ENCODE measurements around the gene KCTD1. TPM values are rescaled to one million over a fixed set of nuclear protein-coding genes. Genes with fewer than 3 reads are reported as not detected.
A peak's percentile ranks its signal among the peaks of the same experiment; 100 is the strongest.

Gene KCTD1
- total and polyA plus RNA-seq, 8 donors = 12.1 to 21.7 (median 16.8) TPM

DNA sequence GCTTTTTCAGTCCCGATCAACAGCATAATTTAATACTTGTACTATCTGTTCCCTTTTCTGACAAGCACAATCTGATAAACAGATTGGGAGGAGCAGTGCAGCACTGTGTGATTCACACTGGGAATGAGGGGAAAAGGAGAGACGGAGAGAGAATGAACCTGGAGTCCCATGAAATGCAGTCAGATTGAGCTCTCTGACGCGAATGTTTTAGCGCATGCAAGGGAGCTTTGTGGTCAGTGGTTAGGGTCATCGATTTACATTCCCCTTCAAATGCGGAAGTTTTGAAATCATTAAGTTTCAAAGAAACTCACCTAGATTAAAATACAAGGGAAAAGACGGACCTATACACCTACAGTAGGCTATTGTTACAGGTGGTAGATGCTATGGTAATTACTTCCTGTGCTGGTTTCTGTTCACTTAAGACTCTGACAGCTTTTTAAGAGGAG lies 99.6 kb downstream of the KCTD1 start:
- DNase-seq = no peak
- TF ChIP-seq, protein P1, sequence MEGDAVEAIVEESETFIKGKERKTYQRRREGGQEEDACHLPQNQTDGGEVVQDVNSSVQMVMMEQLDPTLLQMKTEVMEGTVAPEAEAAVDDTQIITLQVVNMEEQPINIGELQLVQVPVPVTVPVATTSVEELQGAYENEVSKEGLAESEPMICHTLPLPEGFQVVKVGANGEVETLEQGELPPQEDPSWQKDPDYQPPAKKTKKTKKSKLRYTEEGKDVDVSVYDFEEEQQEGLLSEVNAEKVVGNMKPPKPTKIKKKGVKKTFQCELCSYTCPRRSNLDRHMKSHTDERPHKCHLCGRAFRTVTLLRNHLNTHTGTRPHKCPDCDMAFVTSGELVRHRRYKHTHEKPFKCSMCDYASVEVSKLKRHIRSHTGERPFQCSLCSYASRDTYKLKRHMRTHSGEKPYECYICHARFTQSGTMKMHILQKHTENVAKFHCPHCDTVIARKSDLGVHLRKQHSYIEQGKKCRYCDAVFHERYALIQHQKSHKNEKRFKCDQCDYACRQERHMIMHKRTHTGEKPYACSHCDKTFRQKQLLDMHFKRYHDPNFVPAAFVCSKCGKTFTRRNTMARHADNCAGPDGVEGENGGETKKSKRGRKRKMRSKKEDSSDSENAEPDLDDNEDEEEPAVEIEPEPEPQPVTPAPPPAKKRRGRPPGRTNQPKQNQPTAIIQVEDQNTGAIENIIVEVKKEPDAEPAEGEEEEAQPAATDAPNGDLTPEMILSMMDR (IDR thresholded peaks at IDR 0.05) = no peak
- no peaks in the 10 kb centered on the region for H3K9me3 ChIP-seq

DNA sequence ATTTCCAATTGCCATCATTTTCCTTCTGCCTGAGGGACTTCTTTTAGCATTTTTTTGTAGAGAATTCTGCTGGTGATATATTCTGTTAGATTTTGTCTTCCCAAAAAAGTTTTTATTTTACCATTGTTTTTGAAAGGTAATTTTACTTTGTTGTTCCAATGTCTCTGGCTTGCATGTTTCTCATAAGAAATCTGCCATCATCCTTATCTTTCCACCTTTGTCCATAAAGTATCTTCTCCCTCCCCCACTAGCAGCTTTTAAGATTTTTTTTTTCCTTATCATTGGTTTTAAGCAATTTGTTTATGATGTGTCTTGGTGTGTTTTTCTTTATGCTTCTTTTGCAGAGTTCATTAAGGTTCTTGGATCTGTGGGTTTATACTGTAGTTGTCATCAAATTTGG lies 104.5 kb downstream of the KCTD1 start:
- DNase-seq (no peak), ATAC-seq (no peak)
- Histone ChIP-seq H3K4me1 (no peaks in the 10 kb centered on the region), H3K27me3 (no peaks in the 10 kb centered on the region), H3K27ac (no peak overlapping the region), H3K9me3 (no peaks in the 10 kb centered on the region), H3K36me3 (no peaks in the 10 kb centered on the region), H3K4me3 (no peak overlapping the region)
- TF ChIP-seq, protein P1 (IDR thresholded peaks at IDR 0.05) = no peak
- intact Hi-C loops (cut with DNase I) = no loop called here

More for the DNA sequence above, 99.6 kb downstream of the KCTD1 start:
- Histone ChIP-seq H3K27ac (no peak overlapping the region), H3K27me3 (no peaks in the 10 kb centered on the region), H3K4me1 (no peaks in the 10 kb centered on the region), H3K36me3 (no peaks in the 10 kb centered on the region), H3K4me3 (no peak overlapping the region)
- no peak for ATAC-seq
- intact Hi-C loops (cut with DNase I) = no loop called here

DNA sequence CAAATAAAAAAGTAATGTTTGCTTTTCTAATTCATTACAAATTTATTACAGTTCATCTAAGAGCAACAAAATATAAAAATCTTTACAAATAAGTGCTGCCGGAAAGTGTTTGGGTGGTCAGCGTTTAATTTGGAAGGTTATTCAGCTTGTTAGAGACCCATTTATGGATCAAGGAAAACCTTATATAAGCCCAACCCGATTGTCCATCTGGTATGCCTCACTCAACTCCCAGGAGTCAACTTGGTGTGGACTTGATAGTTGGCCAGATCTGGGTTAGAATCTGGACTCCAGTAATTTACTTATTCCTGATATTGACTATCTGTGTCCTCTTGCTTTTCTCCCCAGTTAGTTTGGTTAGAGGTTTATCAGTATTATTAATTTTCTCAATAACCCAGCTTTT lies 106.2 kb downstream of the KCTD1 start:
- DNase-seq (peak in 2 of 4 donors; percentile 36 to 46), ATAC-seq (peak; percentile 14)
- TF ChIP-seq, protein P1 (IDR thresholded peaks at IDR 0.05) = no peak
- H3K27me3 ChIP-seq = no peaks in the 10 kb centered on the region
- intact Hi-C loops (cut with DNase I) = no loop called here
- H3K36me3 ChIP-seq = no peaks in the 10 kb centered on the region
- H3K9me3 ChIP-seq = no peaks in the 10 kb centered on the region
- no peaks in the 10 kb centered on the region for H3K4me1 ChIP-seq
- H3K27ac ChIP-seq = no peak overlapping the region
- no peak overlapping the region for H3K4me3 ChIP-seq

DNA sequence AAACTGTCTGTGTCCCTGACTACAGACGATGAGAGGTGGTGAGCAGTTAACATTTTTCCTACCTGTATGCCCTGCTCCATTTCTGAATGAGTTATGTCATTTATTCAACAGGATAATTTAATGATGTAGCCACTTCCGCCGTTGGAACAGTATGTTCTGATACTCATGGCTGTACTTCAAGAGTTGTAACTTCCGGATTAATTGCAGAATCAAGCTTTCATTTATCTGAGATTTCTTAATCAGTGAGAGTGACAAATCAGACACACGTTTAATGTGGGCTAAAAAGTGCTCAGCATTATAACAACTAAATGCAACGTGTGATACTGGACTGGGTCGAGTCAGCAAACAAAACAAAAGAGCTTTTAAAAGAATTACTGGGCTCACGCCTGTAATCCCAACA lies 107.7 kb downstream of the KCTD1 start:
- intact Hi-C loops (cut with DNase I) = no loop called here
- H3K4me3 ChIP-seq = no peak overlapping the region
- DNase-seq = no peak
- TF ChIP-seq, protein P1 (IDR thresholded peaks at IDR 0.05) = no peak
- H3K27ac ChIP-seq = no peak overlapping the region
- H3K9me3 ChIP-seq = no peaks in the 10 kb centered on the region
- peak; percentile 47 for ATAC-seq
- H3K4me1 ChIP-seq = no peaks in the 10 kb centered on the region
- peaks cover 0 to 8% of the 10 kb centered on the region in 2 donors for H3K27me3 ChIP-seq
- no peaks in the 10 kb centered on the region for H3K36me3 ChIP-seq

DNA sequence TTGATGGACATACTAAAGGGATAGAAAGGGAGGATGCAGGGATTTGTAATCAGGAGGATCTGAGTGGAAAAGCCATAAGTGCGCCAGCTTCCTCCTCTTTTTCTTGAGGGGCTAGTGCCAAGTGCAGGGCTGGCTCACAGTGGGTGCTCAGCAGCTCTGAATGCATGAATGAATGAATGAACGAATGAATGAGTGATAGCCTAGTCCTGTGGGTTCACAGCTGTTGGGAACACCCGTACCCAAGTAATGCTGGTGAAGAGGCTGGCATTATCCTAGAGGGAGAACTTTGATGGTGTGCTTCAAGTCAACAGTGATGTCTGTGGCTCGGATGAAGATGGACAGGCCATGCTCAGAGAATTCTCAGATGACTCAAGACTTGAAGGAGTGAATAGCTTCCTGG lies 108.8 kb downstream of the KCTD1 start:
- Histone ChIP-seq H3K4me1 (no peaks in the 10 kb centered on the region), H3K36me3 (no peaks in the 10 kb centered on the region), H3K9me3 (no peaks in the 10 kb centered on the region), H3K27me3 (peaks cover 0 to 8% of the 10 kb centered on the region in 2 donors), H3K27ac (no peak overlapping the region), H3K4me3 (no peak overlapping the region)
- ATAC-seq (no peak), DNase-seq (no peak)
- TF ChIP-seq, protein P1 (IDR thresholded peaks at IDR 0.05) = no peak
- intact Hi-C loops (cut with DNase I) = no loop called here

Measured in left lung (tissue), 10 donors.